ENCODE results near the gene RBFOX1.
A peak's percentile ranks its signal among the peaks of the same experiment; 100 is the strongest.

RBFOX1 gene

DNA sequence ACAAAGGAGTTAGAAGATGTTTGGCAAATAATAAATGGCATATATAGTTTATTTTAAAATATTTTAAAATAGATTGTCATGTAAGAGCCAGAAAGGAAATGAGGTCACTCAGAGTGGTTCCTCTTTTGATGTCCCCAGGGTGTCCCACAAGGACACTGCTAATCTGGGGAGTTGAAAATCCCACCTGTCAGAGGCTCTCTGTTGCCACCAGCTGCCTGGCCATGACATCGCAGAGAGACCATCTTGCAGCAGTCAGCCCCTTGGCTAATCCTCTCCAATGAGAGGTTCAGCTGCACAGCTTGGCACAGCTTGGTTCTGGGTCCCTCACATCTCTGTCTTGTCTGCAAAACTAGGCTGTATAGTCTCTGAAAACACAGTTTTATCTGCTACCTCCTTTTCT, 11.0 kb upstream of the RBFOX1 start:
- H3K36me3 Mint-ChIP-seq, result no peaks in the 10 kb centered on the region
- no peaks in the 10 kb centered on the region for H3K4me1 Mint-ChIP-seq
- H3K27me3 Mint-ChIP-seq, result no peaks in the 10 kb centered on the region
- H3K27ac Mint-ChIP-seq, result no peak overlapping the region
- H3K9me3 Mint-ChIP-seq, result peaks cover 13% of the 10 kb centered on the region
- H3K4me3 Mint-ChIP-seq, result no peak overlapping the region

DNA sequence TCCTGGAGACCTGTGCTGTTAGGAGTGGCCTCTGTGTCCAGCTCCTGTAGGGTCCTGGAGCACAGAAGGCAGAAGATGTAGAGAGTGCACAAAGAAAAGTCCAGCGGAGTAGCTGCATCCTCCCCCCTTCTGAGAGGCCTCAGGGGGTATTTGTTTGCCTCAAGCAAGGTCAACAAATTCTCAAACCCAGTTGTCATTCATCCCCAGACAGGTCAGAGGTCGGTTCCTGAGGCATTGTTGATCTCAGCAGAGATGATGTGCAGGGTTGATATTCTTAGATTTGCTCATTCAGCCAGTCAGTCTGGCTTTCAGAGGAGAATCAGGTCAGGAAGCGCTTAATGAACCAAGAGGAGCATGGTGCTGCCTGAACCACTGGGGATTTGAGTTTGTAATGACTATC, 8.3 kb upstream of the RBFOX1 start:
- H3K27me3 Mint-ChIP-seq, result no peaks in the 10 kb centered on the region
- peaks cover 7% of the 10 kb centered on the region for H3K9me3 Mint-ChIP-seq
- H3K36me3 Mint-ChIP-seq, result no peaks in the 10 kb centered on the region
- H3K4me1 Mint-ChIP-seq, result no peaks in the 10 kb centered on the region
- no peak overlapping the region for H3K4me3 Mint-ChIP-seq
- H3K27ac Mint-ChIP-seq, result no peak overlapping the region

DNA sequence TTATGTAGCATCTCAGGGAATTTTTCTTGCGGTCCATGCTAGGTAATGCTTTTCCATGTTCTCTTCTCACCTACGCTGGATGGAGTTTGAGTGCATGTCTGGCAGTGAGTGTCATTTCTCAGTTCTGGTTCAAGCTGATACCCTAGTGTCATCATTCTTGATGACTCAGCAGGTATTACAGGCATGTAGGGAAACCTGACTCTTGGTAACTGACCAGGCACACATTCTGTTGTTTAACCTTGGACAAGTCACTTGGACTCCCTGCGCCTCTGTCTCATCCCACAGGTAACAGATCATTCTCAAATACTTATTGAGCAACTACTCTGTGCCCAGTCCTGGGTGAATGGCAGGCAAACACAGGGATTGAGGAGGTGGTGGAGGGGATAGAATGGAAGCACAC, 6.8 kb upstream of the RBFOX1 start:
- H3K4me3 Mint-ChIP-seq, result no peak overlapping the region
- no peaks in the 10 kb centered on the region for H3K27me3 Mint-ChIP-seq
- peaks cover 9% of the 10 kb centered on the region for H3K9me3 Mint-ChIP-seq
- no peak overlapping the region for H3K27ac Mint-ChIP-seq
- H3K36me3 Mint-ChIP-seq, result no peaks in the 10 kb centered on the region
- no peaks in the 10 kb centered on the region for H3K4me1 Mint-ChIP-seq

DNA sequence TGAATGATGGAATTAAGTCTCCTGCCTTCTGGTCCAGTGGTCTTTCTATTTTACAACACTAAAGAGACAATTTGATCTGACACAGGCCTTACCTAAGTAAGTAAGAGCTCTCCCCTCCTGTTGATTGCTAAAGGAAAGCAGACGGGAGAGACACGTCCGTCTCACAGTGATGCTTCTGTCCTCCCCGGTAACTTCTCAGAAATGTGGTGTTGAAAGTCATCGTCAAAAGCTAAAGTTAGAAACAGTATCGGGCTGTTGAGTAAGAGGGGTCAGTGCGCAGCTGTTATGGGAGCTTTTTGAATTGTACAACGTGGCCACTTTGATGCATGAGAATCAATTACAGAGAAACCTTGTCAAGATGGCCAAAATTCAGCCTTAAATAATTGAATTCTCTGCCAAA, 1.9 kb upstream of the RBFOX1 start:
- Mint-ChIP-seq H3K36me3 (no peaks in the 10 kb centered on the region), H3K4me1 (no peaks in the 10 kb centered on the region), H3K27me3 (no peaks in the 10 kb centered on the region), H3K27ac (no peak overlapping the region), H3K9me3 (peaks cover 11% of the 10 kb centered on the region), H3K4me3 (no peak overlapping the region)

DNA sequence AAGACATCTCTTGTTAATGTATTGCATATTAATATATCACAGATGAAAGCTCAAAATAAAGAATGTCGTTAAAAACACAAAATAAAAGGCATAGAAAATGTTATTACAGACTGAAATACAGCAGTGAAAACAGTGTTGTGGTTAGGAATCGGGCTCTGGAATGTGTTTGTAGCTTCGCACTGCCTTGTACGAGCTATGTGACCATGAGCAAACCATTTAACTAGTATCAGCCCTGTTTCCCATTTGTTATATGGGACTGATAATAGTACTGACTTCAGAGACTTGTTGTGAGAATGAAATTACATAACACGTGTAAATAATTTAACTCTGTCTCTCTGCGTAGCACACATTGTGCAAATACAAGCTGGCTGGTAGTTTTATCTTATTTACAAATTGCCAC, 648 bp upstream of the RBFOX1 start:
- Mint-ChIP-seq H3K36me3 (no peaks in the 10 kb centered on the region), H3K4me3 (no peak overlapping the region), H3K4me1 (no peaks in the 10 kb centered on the region), H3K27me3 (no peaks in the 10 kb centered on the region), H3K9me3 (peaks cover 11% of the 10 kb centered on the region), H3K27ac (no peak overlapping the region)

DNA sequence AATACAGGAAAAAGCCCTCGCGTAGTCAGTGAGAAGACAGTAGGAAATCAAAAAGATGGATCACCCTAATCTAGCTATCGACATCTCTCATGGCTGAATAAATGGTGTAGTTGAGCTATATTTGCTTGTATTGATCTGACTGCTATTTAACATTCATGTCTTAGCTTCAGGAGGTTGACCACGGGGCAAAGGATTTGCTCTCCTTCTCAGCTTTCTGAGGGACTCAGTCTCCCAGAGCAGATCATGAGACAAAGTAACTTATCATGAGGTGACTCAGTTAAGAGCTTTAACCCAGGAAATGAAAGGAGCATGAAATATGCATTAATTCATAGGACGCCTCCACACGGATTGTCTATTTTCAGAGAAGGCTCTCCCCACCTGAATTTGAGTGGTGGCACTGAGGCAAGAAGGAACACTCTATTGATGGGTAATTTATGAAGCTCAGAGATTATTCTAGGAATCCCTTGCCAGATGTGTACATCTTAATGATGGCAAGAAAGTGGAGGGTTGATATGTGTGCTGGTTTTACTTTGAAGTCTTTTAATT, 608 bp downstream of the RBFOX1 start:
- Mint-ChIP-seq H3K36me3 (no peaks in the 10 kb centered on the region), H3K9me3 (peaks cover 11% of the 10 kb centered on the region), H3K4me3 (no peak overlapping the region), H3K27me3 (no peaks in the 10 kb centered on the region), H3K4me1 (no peaks in the 10 kb centered on the region), H3K27ac (no peak overlapping the region)

DNA sequence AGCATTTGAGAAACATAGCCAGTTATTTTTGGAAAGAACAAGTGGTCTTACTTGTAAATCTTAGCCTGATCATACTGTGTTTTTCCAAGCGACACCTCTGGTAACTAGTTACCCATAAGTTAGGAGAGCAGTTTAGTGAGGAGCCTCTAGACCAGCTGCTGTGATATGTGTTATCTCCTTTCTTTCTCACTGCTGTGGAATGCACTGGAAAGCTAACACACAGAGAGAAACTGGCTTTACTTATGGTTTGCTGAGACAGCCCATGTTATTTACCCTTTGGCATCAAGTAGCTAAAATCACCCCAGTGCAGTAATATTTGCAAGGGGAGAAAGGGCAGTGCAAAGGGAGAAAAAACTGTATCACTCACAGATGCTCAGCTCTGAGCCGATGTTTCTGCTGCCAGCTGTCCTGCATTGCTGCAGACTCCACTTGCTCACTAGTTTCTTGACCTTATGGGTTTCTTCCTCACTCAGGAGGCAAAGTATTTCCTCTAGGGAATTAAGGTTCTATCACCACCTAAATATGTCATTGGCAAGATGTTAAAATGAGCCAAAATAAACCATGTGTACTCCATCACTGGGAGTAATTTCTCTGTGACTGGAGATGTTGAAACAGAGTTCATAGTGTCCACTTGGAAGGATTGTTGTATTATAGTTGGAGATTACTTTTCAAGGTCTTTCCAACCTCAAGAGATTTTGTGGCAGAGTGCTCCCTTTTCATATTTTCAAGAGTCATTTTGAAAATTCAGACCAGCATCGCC, 2.3 kb downstream of the RBFOX1 start:
- peaks cover 11% of the 10 kb centered on the region for H3K9me3 Mint-ChIP-seq
- H3K4me1 Mint-ChIP-seq, result no peaks in the 10 kb centered on the region
- no peaks in the 10 kb centered on the region for H3K36me3 Mint-ChIP-seq
- no peak overlapping the region for H3K4me3 Mint-ChIP-seq
- no peaks in the 10 kb centered on the region for H3K27me3 Mint-ChIP-seq
- no peak overlapping the region for H3K27ac Mint-ChIP-seq

DNA sequence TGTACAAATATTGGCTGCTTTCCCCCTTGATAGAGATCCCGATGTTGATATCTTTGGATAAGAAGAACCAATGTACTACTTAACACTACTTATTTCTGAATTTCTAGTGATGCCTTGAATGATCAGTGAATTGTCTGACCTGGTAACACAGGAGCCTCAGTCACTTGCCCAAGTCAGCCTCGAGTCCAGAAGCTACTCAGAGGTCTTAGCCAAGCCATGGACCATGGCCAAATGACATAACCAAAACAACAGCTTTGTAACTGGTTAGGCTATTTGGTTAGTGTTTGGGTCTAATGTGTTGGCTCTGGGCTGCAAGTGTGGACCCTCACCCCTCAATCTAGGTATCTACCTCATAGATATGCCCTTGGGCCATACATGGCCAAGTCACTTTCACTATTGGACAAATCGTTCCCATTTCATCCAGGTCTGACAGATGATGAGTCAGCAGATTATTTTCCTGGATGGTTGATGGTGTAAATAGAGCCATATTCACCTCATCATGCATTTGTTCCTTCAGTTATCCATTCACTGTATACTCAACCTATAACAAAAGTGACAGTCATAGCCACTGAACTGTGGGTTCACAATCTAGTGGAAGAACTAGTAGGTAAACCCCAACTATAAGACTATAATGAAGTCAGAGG, 3.5 kb downstream of the RBFOX1 start:
- no peaks in the 10 kb centered on the region for H3K4me1 Mint-ChIP-seq
- H3K4me3 Mint-ChIP-seq, result no peak overlapping the region
- H3K27ac Mint-ChIP-seq, result no peak overlapping the region
- peaks cover 6% of the 10 kb centered on the region for H3K9me3 Mint-ChIP-seq
- no peaks in the 10 kb centered on the region for H3K36me3 Mint-ChIP-seq
- H3K27me3 Mint-ChIP-seq, result no peaks in the 10 kb centered on the region

DNA sequence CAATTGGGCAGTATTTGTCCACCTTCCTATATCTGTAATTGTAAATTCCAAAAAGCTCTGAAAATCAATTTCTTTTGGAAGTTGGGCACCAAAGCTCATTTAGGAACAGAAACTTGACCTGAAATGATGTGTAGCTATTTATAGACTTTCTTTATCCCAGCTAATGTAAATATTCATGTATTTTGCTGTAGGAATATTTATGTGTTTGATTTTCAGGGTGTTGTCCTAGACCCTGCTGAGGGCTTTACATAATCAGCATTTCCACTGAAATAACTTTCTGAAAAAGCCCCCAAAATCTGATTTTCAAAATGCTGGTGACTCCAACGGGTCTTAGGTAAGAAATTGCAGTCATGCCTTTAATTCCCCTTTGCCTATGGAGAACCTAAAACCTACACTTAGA, 4.1 kb downstream of the RBFOX1 start:
- Mint-ChIP-seq H3K27me3 (no peaks in the 10 kb centered on the region), H3K4me1 (no peaks in the 10 kb centered on the region), H3K4me3 (no peak overlapping the region), H3K9me3 (peaks cover 6% of the 10 kb centered on the region), H3K27ac (no peak overlapping the region), H3K36me3 (no peaks in the 10 kb centered on the region)

DNA sequence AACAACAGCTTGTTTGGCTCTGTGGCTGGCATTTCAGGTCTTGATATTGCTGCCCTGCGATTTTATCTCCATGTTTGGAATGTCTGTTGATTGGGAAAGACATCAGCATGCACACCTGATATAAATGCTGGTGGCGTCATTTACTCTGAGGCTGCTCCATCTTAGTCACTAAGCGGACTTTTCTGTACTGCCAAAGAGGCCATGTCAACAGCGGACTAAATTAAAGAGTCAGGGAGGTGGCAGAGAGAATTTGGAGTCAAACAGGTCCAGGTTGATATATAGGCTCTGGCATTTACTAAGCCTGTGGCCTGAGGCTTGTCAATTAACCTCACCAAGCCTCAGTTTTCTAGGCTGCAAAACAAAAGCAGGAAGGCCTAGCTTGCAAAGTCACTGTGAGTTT, 6.2 kb downstream of the RBFOX1 start:
- no peaks in the 10 kb centered on the region for H3K9me3 Mint-ChIP-seq
- H3K36me3 Mint-ChIP-seq, result no peaks in the 10 kb centered on the region
- H3K27ac Mint-ChIP-seq, result no peak overlapping the region
- H3K4me1 Mint-ChIP-seq, result no peaks in the 10 kb centered on the region
- no peaks in the 10 kb centered on the region for H3K27me3 Mint-ChIP-seq
- no peak overlapping the region for H3K4me3 Mint-ChIP-seq

DNA sequence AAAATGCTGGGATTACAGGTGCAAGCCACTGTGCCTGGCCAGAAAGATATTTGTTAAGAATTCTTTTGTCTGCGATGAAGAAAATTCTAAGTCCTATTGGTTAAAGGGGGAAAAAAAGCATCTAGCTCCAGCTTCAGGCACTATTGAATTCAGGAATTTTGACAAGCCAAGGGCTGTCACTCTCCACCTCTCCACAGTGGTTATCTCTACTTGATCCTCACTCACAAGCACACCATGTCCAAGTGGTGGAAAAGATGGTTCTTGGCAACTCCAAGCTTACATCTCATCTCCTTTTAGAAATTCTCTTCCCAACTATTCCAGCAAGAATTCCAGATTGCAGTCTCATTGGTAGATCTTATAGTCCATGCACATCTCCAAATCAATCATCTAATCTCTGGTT, 7.1 kb downstream of the RBFOX1 start:
- no peaks in the 10 kb centered on the region for H3K4me1 Mint-ChIP-seq
- no peak overlapping the region for H3K27ac Mint-ChIP-seq
- H3K9me3 Mint-ChIP-seq, result no peaks in the 10 kb centered on the region
- H3K27me3 Mint-ChIP-seq, result no peaks in the 10 kb centered on the region
- no peaks in the 10 kb centered on the region for H3K36me3 Mint-ChIP-seq
- H3K4me3 Mint-ChIP-seq, result no peak overlapping the region

DNA sequence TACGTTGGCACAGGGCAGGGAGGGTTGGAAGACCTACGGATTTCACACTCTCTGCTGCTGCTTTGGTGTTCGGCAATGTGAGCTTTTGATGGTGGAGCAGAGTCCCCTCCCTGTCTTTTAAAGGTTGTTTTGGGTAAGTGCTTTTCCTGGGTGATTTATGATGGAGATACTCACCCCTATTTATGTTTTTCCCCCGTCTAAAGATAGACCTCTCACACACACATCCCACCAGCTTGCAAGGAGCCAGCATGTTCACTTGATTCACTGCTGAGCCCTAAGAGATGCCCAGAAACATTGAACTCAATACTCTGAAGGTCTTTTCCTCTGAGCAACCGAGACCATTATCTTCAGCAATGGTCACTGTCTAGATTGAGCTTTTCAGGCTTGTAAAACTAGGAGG, 8.3 kb downstream of the RBFOX1 start:
- no peaks in the 10 kb centered on the region for H3K36me3 Mint-ChIP-seq
- H3K4me3 Mint-ChIP-seq, result no peak overlapping the region
- no peaks in the 10 kb centered on the region for H3K4me1 Mint-ChIP-seq
- peak overlapping the region; percentile 38 for H3K27ac Mint-ChIP-seq
- H3K9me3 Mint-ChIP-seq, result no peaks in the 10 kb centered on the region
- no peaks in the 10 kb centered on the region for H3K27me3 Mint-ChIP-seq

DNA sequence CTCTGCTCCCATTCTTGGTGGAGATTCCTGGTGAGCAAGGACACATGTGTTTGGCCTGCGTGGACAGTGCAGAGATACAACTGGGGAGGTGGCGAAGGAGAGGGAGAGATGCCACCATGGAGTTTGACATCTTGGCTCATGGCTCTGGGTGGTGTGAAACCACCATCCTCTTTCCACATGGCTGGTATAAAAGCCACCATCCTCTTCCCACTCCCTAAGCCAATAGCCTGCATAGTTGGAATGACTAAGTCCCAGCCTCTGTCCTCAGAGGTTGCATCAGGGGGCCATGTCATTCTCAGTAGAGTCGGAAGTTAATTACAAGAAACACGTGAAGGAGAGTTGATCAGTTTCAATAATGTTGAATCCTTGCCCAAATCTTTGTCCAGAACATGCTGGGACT, 10.0 kb downstream of the RBFOX1 start:
- H3K4me3 Mint-ChIP-seq, result no peak overlapping the region
- no peaks in the 10 kb centered on the region for H3K27me3 Mint-ChIP-seq
- no peak overlapping the region for H3K27ac Mint-ChIP-seq
- H3K4me1 Mint-ChIP-seq, result no peaks in the 10 kb centered on the region
- H3K36me3 Mint-ChIP-seq, result no peaks in the 10 kb centered on the region
- H3K9me3 Mint-ChIP-seq, result no peaks in the 10 kb centered on the region

DNA sequence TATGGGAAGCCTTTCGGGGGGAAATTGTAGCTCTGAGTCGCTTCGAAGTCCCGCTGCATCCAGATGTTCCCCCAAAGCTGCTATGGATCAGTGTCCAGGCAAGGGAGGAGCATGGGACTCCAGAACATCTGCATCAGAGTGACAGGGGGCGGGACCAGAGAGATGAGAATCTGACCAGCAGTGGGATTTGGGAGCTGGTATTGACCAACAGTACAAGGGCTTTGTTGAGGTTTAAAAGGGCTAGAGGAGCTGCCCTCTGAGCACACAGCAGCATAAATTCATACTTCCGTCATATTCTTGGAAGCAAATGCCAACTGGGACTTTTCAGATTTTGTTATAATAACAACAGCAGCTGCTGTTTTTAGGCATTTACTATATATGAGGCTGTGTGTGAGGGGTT, 10.6 kb downstream of the RBFOX1 start:
- Mint-ChIP-seq H3K4me1 (no peaks in the 10 kb centered on the region), H3K36me3 (no peaks in the 10 kb centered on the region), H3K4me3 (no peak overlapping the region), H3K27me3 (no peaks in the 10 kb centered on the region), H3K9me3 (no peaks in the 10 kb centered on the region), H3K27ac (no peak overlapping the region)

DNA sequence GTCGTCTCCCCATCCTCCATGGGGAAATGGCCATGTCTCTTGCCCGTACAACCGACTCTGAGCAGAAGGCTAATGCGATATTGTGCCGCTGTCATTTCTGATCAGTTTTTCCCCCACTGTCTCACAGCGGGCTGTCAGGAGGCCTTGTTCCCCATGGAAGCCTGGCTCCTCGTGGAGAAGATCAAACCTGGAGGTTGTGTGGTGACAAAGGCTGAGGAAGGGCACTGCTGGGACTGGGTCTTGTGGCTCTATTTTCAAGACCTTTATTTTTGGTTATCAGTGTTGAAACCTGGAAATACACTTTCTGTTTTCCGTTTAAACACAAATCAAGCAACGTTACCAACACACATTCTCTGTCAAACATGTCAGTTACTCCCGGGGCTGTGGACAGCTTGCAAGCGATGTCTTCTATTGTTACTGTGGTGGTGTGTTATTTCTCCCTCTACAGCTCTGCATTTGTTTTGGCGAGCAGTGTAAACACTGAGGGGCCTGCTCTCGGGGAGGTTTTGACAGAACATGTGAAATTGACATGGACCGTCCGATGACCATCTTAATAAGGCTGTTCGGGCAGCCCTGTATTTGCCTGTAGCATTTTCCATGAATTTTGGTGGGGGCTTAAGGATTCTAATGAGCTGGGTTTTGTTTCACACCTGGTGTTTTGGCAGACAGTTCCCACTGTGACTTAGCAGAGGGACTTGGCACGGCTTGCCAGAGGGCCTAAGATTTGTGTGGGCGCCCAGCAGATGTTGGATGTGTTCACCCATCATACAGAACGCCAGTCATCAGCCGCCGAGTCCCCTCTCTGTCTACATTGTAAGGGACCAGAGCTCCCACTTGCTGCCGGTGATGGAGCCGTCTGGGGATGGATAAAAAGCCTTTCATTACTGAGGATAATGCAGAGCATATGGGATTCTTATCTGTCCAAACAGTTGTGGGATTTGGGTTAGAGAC, 12.5 kb downstream of the RBFOX1 start:
- no peak overlapping the region for H3K4me3 Mint-ChIP-seq

DNA sequence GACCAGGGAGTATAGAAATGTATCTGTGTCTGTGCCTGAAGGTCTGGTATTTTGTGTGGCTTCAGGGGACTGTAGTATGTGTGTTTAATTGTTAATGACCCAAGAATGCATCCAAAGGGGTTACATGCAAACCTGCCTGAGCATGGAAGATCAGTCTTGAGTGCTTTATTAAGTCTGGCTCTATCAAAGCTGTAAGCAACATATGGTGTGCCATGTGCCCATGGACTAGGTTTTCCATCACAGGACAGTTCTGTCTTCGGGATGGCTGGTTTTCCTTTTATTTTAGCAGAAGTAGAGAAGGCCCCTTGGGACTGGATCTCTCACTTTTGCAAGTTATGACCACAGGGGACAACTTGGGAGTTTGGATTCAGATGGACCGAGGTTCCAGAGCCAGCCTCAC, 18.2 kb downstream of the RBFOX1 start:
- Mint-ChIP-seq H3K9me3 (peaks cover 5% of the 10 kb centered on the region), H3K27ac (no peak overlapping the region), H3K4me1 (no peaks in the 10 kb centered on the region), H3K4me3 (no peak overlapping the region), H3K36me3 (no peaks in the 10 kb centered on the region), H3K27me3 (no peaks in the 10 kb centered on the region)

More for the DNA sequence above, 12.5 kb downstream of the RBFOX1 start:
- Mint-ChIP-seq H3K27me3 (no peaks in the 10 kb centered on the region), H3K4me1 (no peaks in the 10 kb centered on the region), H3K9me3 (no peaks in the 10 kb centered on the region), H3K27ac (no peak overlapping the region), H3K36me3 (no peaks in the 10 kb centered on the region)
